ENCODE results near the gene SERPINA7. TPM values are rescaled to one million over a fixed set of nuclear protein-coding genes. Genes with fewer than 3 reads are reported as not detected.

SERPINA7 gene
- total RNA-seq, 1 experiment from 2014 or later = not detected

GRCh38 chrX:106042296-106042695 lies 3.8 kb upstream of the SERPINA7 start:
- CTCF ChIA-PET = no interaction called here
- Histone ChIP-seq H3K79me2 (ENCODE audit: low read length) (no peaks in the 10 kb centered on the region), H3K4me1 (ENCODE audit: insufficient read depth, low read length) (peaks cover 12% of the 10 kb centered on the region; the same call in 1 of the 2 replicates), H3K27me3 (ENCODE audit: low read length) (0 out of 2 replicates have a peak, but pooled peaks cover 10% of the 10 kb centered on the region), H2AFZ (ENCODE audit: low read length) (no peak overlapping the region), H3K36me3 (ENCODE audit: low read depth, low read length) (no peaks in the 10 kb centered on the region), H4K20me1 (ENCODE audit: low read length) (no peaks in the 10 kb centered on the region), H3K9ac (ENCODE audit: low read length) (no peak overlapping the region), H3K4me3 (ENCODE audit: low read length) (no peak overlapping the region), H3K4me2 (ENCODE audit: low read length) (no peak overlapping the region), H3K9me3 (ENCODE audit: low read length) (no peaks in the 10 kb centered on the region), H3K9me2 (replicated peaks; ENCODE audit: low read length) (no peaks in the 10 kb centered on the region), H3K27ac (ENCODE audit: low read length) (no peak overlapping the region), H3F3A (ENCODE audit: low read length, unreplicated experiment) (no peaks in the 10 kb centered on the region)
- BruUV-seq (replicated peaks) = no TSS peak
- ATAC-seq (peak; percentile 51), DNase-seq (peak; percentile 85)
- intact Hi-C loops (cut with micrococcal nuclease) = loop anchor here (5.0 kb wide), 1 partner anchor 355 kb away; no protein-coding TSS in a partner anchor
- TF ChIP-seq CTCF (conservative IDR thresholded peaks at IDR 0.05; ENCODE audit: low read depth, low read length) (no peak), EZH2phosphoT487 (IDR thresholded peaks at IDR 0.05; ENCODE audit: borderline replicate concordance, low read length) (no peak), EZH2 (IDR thresholded peaks at IDR 0.05; ENCODE audit: low read length, unreplicated experiment) (no peak)
- POLR2A ChIA-PET (ENCODE audit: unreplicated experiment) = no interaction called here

- H3K9me2 ChIP-seq (replicated peaks; ENCODE audit: low read length) = no peaks in the 10 kb centered on the region
- H3K27me3 ChIP-seq (ENCODE audit: low read length) = 0 out of 2 replicates have a peak, but pooled peaks cover 10% of the 10 kb centered on the region
- ChIA-PET CTCF (no interaction called here), POLR2A (ENCODE audit: unreplicated experiment) (no interaction called here)
- no peaks in the 10 kb centered on the region for H3F3A ChIP-seq (ENCODE audit: low read length, unreplicated experiment)
- H3K4me1 ChIP-seq (ENCODE audit: insufficient read depth, low read length) = peaks cover 12% of the 10 kb centered on the region; the same call in 1 of the 2 replicates
- H2AFZ ChIP-seq (ENCODE audit: low read length) = no peak overlapping the region
- H3K4me3 ChIP-seq (ENCODE audit: low read length) = no peak overlapping the region
- no peak for ATAC-seq
- DNase-seq = no peak
- no peaks in the 10 kb centered on the region for H3K9me3 ChIP-seq (ENCODE audit: low read length)
- no peaks in the 10 kb centered on the region for H3K79me2 ChIP-seq (ENCODE audit: low read length)
- no peaks in the 10 kb centered on the region for H4K20me1 ChIP-seq (ENCODE audit: low read length)
- no TSS peak for BruUV-seq (replicated peaks)
- no peak overlapping the region for H3K4me2 ChIP-seq (ENCODE audit: low read length)
- intact Hi-C loops (cut with micrococcal nuclease) = loop anchor here (1.0 to 5.0 kb wide), 3 partner anchors 66 to 356 kb away; no protein-coding TSS in a partner anchor
- TF ChIP-seq EZH2 (IDR thresholded peaks at IDR 0.05; ENCODE audit: low read length, unreplicated experiment) = no peak
- TF ChIP-seq CTCF (conservative IDR thresholded peaks at IDR 0.05; ENCODE audit: low read depth, low read length) = no peak
- TF ChIP-seq EZH2phosphoT487 (IDR thresholded peaks at IDR 0.05; ENCODE audit: borderline replicate concordance, low read length) = no peak
- H3K9ac ChIP-seq (ENCODE audit: low read length) = no peak overlapping the region
- H3K27ac ChIP-seq (ENCODE audit: low read length) = no peak overlapping the region
- no peaks in the 10 kb centered on the region for H3K36me3 ChIP-seq (ENCODE audit: low read depth, low read length)
Measured at GRCh38 chrX:106040861-106041260, 2.3 kb upstream of the SERPINA7 start.

- no peak overlapping the region for H3K27ac ChIP-seq (ENCODE audit: low read length)
- POLR2A ChIA-PET (ENCODE audit: unreplicated experiment) = no interaction called here
- no peaks in the 10 kb centered on the region for H3K9me3 ChIP-seq (ENCODE audit: low read length)
- no peak overlapping the region for H3K4me3 ChIP-seq (ENCODE audit: low read length)
- no peak overlapping the region for H3K4me2 ChIP-seq (ENCODE audit: low read length)
- H3F3A ChIP-seq (ENCODE audit: low read length, unreplicated experiment) = no peaks in the 10 kb centered on the region
- no TSS peak for BruUV-seq (replicated peaks)
- no peak overlapping the region for H2AFZ ChIP-seq (ENCODE audit: low read length)
- DNase-seq (peak; percentile 55), ATAC-seq (peak; percentile 71)
- H3K4me1 ChIP-seq (ENCODE audit: insufficient read depth, low read length) = peaks cover 12% of the 10 kb centered on the region; the same call in 1 of the 2 replicates
- intact Hi-C loops (cut with micrococcal nuclease) = loop anchor here (1.0 to 5.0 kb wide), 3 partner anchors 65 to 357 kb away; no protein-coding TSS in a partner anchor
- no peak overlapping the region for H3K9ac ChIP-seq (ENCODE audit: low read length)
- no peaks in the 10 kb centered on the region for H3K9me2 ChIP-seq (replicated peaks; ENCODE audit: low read length)
- CTCF ChIA-PET = no interaction called here
- H3K36me3 ChIP-seq (ENCODE audit: low read depth, low read length) = no peaks in the 10 kb centered on the region
- TF ChIP-seq EZH2 (IDR thresholded peaks at IDR 0.05; ENCODE audit: low read length, unreplicated experiment) = no peak
- no peak for TF ChIP-seq EZH2phosphoT487 (IDR thresholded peaks at IDR 0.05; ENCODE audit: borderline replicate concordance, low read length)
- peak; percentile 57 for TF ChIP-seq CTCF (conservative IDR thresholded peaks at IDR 0.05; ENCODE audit: low read depth, low read length)
- no peaks in the 10 kb centered on the region for H3K79me2 ChIP-seq (ENCODE audit: low read length)
- H4K20me1 ChIP-seq (ENCODE audit: low read length) = no peaks in the 10 kb centered on the region
- 0 out of 2 replicates have a peak, but pooled peaks cover 7% of the 10 kb centered on the region for H3K27me3 ChIP-seq (ENCODE audit: low read length)
Measured at GRCh38 chrX:106039920-106040319, 1.4 kb upstream of the SERPINA7 start.
